DOHH2 (cell line): ENCODE measurements around the gene HBE1.

Experiments used
- EZH2phosphoT487 ChIP-seq: fragments of 200-600 bp; sonication (generic); IDR thresholded peaks from 2 replicates; pipeline ENCODE4 v1.6.1; 2017; ENCODE audit warnings: borderline replicate concordance, mild to moderate bottlenecking, antibody characterized with exemption, low read length, moderate library complexity, mixed read lengths
- TF ChIP-seq, protein P1 (sequence below): fragments of 200-600 bp; sonication (generic); IDR thresholded peaks from one replicate; pipeline ENCODE4 v1.5.1; 2014; ENCODE audit warnings: antibody characterized with exemption, mild to moderate bottlenecking, low read depth, low read length; ENCODE audit not compliant: poor library complexity, severe bottlenecking

DNA sequence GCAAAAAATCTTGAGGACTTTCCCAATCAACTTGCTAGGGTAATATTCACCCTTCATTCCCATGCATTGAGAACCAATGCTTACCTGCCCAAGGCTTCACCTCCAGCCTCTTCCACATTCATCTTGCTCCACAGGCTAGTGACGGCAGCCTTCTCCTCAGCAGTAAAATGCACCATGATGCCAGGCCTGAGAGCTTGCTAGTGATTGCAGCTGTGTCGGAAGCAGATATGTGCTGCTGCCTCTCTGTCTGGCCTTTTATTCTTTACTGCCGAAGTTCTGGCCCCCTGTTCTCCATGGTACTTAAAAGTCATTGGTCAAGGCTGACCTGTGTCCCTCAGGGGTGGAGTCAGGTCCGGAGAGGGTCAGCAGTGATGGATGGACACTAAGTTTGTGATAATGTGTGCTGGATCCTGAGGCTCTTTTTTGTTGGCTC, at the start of gene HBE1:
- TF ChIP-seq, protein P1, sequence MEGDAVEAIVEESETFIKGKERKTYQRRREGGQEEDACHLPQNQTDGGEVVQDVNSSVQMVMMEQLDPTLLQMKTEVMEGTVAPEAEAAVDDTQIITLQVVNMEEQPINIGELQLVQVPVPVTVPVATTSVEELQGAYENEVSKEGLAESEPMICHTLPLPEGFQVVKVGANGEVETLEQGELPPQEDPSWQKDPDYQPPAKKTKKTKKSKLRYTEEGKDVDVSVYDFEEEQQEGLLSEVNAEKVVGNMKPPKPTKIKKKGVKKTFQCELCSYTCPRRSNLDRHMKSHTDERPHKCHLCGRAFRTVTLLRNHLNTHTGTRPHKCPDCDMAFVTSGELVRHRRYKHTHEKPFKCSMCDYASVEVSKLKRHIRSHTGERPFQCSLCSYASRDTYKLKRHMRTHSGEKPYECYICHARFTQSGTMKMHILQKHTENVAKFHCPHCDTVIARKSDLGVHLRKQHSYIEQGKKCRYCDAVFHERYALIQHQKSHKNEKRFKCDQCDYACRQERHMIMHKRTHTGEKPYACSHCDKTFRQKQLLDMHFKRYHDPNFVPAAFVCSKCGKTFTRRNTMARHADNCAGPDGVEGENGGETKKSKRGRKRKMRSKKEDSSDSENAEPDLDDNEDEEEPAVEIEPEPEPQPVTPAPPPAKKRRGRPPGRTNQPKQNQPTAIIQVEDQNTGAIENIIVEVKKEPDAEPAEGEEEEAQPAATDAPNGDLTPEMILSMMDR, result no peak
- TF ChIP-seq EZH2phosphoT487, result no peak
